Sigmoid colon (tissue), 4 donors: ENCODE measurements around the gene ADAMTSL2.

ENCODE experiments used
- POLR2AphosphoS5 ChIP-seq, 4 donors: sonication (generic); formaldehyde crosslinking; IDR thresholded peaks; one replicate each; pipeline ENCODE4 v1.6.1; 2017; ENCODE audit warnings: antibody characterized with exemption in 4 of 4
- TF ChIP-seq, protein P1 (sequence below), 4 experiments: fragments of 450-650 bp in 3 of 4; fragments of 200-600 bp in 1 of 4; IDR thresholded peaks; one replicate each; pipeline ENCODE4 v1.5.1; 2016 to 2019; ENCODE audit warnings: antibody characterized with exemption in 4 of 4, mild to moderate bottlenecking in 3 of 4, moderate library complexity in 2 of 4

DNA sequence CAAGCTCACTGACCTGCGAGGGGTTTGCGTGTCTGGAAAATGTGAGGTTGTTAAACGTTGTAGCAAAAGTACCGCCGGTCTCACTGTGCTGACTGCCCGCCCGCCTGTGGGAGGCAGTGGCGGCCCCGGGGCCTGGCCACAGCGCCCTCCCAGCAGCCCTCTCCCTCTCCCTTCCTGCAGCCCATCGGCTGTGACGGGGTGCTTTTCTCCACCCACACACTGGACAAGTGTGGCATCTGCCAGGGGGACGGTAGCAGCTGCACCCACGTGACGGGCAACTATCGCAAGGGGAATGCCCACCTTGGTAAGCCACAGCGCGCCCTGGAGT lies 6.2 kb downstream of the ADAMTSL2 start:
- TF ChIP-seq, protein P1, sequence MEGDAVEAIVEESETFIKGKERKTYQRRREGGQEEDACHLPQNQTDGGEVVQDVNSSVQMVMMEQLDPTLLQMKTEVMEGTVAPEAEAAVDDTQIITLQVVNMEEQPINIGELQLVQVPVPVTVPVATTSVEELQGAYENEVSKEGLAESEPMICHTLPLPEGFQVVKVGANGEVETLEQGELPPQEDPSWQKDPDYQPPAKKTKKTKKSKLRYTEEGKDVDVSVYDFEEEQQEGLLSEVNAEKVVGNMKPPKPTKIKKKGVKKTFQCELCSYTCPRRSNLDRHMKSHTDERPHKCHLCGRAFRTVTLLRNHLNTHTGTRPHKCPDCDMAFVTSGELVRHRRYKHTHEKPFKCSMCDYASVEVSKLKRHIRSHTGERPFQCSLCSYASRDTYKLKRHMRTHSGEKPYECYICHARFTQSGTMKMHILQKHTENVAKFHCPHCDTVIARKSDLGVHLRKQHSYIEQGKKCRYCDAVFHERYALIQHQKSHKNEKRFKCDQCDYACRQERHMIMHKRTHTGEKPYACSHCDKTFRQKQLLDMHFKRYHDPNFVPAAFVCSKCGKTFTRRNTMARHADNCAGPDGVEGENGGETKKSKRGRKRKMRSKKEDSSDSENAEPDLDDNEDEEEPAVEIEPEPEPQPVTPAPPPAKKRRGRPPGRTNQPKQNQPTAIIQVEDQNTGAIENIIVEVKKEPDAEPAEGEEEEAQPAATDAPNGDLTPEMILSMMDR (IDR thresholded peaks at IDR 0.05): no peak
- TF ChIP-seq POLR2AphosphoS5 (IDR thresholded peaks at IDR 0.05): no peak
